Measurements from ENCODE around the gene RGS6. TPM values are rescaled to one million over a fixed set of nuclear protein-coding genes. Genes with fewer than 3 reads are reported as not detected.

Gene RGS6
- total and polyA plus RNA-seq, 2 of the 4 experiments (the other 2 are of a cell fraction) = not detected

DNA sequence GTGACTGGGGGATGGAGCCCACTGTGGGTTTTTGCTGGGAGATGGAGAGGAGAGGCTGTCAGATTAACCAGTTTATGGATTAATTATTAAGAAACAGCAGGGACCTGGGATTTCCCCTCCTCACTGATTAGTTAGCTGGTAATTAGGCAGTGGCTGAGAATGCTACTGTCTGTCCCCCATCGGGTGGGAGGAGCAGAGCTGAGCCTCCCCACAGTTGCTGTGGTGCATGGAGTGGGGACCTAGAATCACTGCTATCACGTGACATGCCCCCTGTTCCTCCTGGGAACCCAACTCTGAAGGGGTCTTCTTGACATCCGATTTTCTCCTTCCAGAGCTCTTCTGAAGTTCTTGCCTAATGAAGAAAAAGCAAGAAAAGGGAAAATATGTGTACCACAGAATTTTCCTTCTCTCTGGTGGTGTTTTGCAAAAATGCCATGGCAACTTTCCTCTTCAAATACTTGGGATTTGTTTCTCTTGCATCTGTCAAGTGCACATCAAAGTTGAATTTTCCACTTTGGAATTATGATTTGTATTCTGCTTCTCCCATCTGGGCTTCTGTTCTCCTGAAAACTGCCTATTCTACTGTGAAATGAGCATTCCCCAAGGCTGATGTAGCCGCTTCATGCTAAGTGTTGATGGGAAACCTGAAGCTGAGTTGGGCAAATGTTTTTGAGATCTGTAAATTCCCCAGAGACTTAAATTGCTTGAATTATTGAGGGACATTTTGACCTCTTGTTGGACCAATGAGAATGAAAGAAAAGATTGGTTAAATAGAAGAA lies 264.2 kb downstream of the RGS6 start:
- no peak overlapping the region for H3K27ac ChIP-seq (ENCODE audit: insufficient read depth, low read length)
- H3K4me1 ChIP-seq (ENCODE audit: control insufficient read depth, insufficient read depth, low read length) = no peaks in the 10 kb centered on the region
- no peak for DNase-seq
- H3K4ac ChIP-seq (ENCODE audit: low read depth, low read length) = no peak overlapping the region
- H4K20me1 ChIP-seq (ENCODE audit: insufficient read depth, low read length) = no peaks in the 10 kb centered on the region
- H2BK120ac ChIP-seq (ENCODE audit: low read depth, low read length) = no peak overlapping the region
- peak overlapping the region; percentile 21 for H2AFZ ChIP-seq (replicated peaks; ENCODE audit: low read length, poor library complexity)
- no TSS peak for BruUV-seq (replicated peaks)
- H3K23ac ChIP-seq (ENCODE audit: low read depth, low read length) = no peak overlapping the region
- no peak overlapping the region for H4K8ac ChIP-seq (ENCODE audit: low read depth in 2 of 2, low read length in 2 of 2)
- POLR2A ChIA-PET (ENCODE audit: unreplicated experiment) = no interaction called here
- H3K14ac ChIP-seq (replicated peaks; ENCODE audit: low read depth, low read length) = no peak overlapping the region
- H2BK20ac ChIP-seq (ENCODE audit: low read depth, low read length) = no peak overlapping the region
- H3K36me3 ChIP-seq (ENCODE audit: control insufficient read depth, insufficient read depth, low read length) = no peaks in the 10 kb centered on the region
- H2AK9ac ChIP-seq (replicated peaks; ENCODE audit: low read depth, low read length, poor library complexity) = no peak overlapping the region
- H2BK5ac ChIP-seq (ENCODE audit: low read depth, low read length, poor library complexity, severe bottlenecking) = no peak overlapping the region
- no peaks in the 10 kb centered on the region for H3K27me3 ChIP-seq (ENCODE audit: control insufficient read depth, insufficient read depth, low read length)
- no peak overlapping the region for H2AK5ac ChIP-seq (ENCODE audit: low read depth, low read length)
- in situ Hi-C loops (cut with MboI; ENCODE audit: low sequenced_read_pairs) (no loop called here), intact Hi-C loops (cut with micrococcal nuclease) (no loop called here), dilution Hi-C loops (cut with HindIII; ENCODE audit: low sequenced_read_pairs, unreplicated experiment) (no loop called here)
- H3K18ac ChIP-seq (ENCODE audit: low read depth, low read length) = no peak overlapping the region
- no peak for ATAC-seq (ENCODE audit: low read depth)
- no peak overlapping the region for H2BK15ac ChIP-seq (ENCODE audit: low read depth, low read length)
- H3K4me3 ChIP-seq (ENCODE audit: insufficient read depth, low read depth, low read length) = no peak overlapping the region
- no peak overlapping the region for H4K5ac ChIP-seq (ENCODE audit: low read depth, low read length)
- no peaks in the 10 kb centered on the region for H3K79me1 ChIP-seq (ENCODE audit: low read depth in 1 of 2, low read length in 2 of 2)
- WGBS, 2 experiments (ENCODE audit: extremely low coverage in 2 of 2, insufficient read length in 1 of 2) = no CpG with 5 or more reads among the region's 4 CpGs
- no peak overlapping the region for H3K4me2 ChIP-seq (ENCODE audit: low read depth, low read length)
- H3K9ac ChIP-seq (ENCODE audit: low read depth, low read length) = no peak overlapping the region
- TF ChIP-seq, protein P1, sequence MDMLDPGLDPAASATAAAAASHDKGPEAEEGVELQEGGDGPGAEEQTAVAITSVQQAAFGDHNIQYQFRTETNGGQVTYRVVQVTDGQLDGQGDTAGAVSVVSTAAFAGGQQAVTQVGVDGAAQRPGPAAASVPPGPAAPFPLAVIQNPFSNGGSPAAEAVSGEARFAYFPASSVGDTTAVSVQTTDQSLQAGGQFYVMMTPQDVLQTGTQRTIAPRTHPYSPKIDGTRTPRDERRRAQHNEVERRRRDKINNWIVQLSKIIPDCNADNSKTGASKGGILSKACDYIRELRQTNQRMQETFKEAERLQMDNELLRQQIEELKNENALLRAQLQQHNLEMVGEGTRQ (IDR thresholded peaks at IDR 0.05; ENCODE audit: low read depth, low read length) = no peak
- no peak for TF ChIP-seq MAFK (IDR thresholded peaks at IDR 0.05; ENCODE audit: low read depth, low read length)
- TF ChIP-seq NFE2L2 (IDR thresholded peaks at IDR 0.05; ENCODE audit: low read depth, low read length) = no peak
- TF ChIP-seq MXI1 (IDR thresholded peaks at IDR 0.05; ENCODE audit: borderline replicate concordance, low read depth, low read length) = no peak
- no peak for TF ChIP-seq FOS (IDR thresholded peaks at IDR 0.05; ENCODE audit: low read depth, low read length)
- TF ChIP-seq RAD21 (IDR thresholded peaks at IDR 0.05; ENCODE audit: low read length) = no peak
- TF ChIP-seq CEBPB (IDR thresholded peaks at IDR 0.05; ENCODE audit: low read depth, low read length) = no peak
- TF ChIP-seq, protein P2, sequence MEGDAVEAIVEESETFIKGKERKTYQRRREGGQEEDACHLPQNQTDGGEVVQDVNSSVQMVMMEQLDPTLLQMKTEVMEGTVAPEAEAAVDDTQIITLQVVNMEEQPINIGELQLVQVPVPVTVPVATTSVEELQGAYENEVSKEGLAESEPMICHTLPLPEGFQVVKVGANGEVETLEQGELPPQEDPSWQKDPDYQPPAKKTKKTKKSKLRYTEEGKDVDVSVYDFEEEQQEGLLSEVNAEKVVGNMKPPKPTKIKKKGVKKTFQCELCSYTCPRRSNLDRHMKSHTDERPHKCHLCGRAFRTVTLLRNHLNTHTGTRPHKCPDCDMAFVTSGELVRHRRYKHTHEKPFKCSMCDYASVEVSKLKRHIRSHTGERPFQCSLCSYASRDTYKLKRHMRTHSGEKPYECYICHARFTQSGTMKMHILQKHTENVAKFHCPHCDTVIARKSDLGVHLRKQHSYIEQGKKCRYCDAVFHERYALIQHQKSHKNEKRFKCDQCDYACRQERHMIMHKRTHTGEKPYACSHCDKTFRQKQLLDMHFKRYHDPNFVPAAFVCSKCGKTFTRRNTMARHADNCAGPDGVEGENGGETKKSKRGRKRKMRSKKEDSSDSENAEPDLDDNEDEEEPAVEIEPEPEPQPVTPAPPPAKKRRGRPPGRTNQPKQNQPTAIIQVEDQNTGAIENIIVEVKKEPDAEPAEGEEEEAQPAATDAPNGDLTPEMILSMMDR (conservative IDR thresholded peaks at IDR 0.05; ENCODE audit: low read depth, low read length) = no peak
- TF ChIP-seq SMC3 (IDR thresholded peaks at IDR 0.05; ENCODE audit: low read depth, low read length) = no peak
- TF ChIP-seq BHLHE40 (IDR thresholded peaks at IDR 0.05; ENCODE audit: low read depth, low read length) = no peak
- no peaks in the 10 kb centered on the region for H3K9me3 ChIP-seq (ENCODE audit: control insufficient read depth, insufficient read depth, low read length)
- no peak overlapping the region for H3K56ac ChIP-seq (ENCODE audit: extremely low read depth, insufficient read depth, low read length)
- CTCF ChIA-PET = no interaction called here
- H4K91ac ChIP-seq (ENCODE audit: insufficient read depth, low read depth, low read length) = no peak overlapping the region
- H3K9me1 ChIP-seq (ENCODE audit: insufficient read depth, low read length) = no peaks in the 10 kb centered on the region
